Activated T-cell treated with anti-CD3 and anti-CD28 coated beads, Interleukin-2, amount 50 U/mL, for 4 hours (primary cell): ENCODE data around the gene ARMC8. TPM values are rescaled to one million over a fixed set of nuclear protein-coding genes. Genes with fewer than 3 reads are reported as not detected.

Experiments used
- ATAC-seq, 2 donors: fragments of 200-7000 bp; cut with Tn5 transposase; one replicate each; pipeline ENCODE4 v1.10.0; 2021
- DNase-seq: peaks from one replicate; pipeline ENCODE4 v3.0.0-alpha.2; 2020
- H3K27me3 Mint-ChIP-seq: one replicate; pipeline ENCODE4 v1.8.0; 2021; ENCODE audit warnings: low read depth, mixed read lengths
- H3K36me3 Mint-ChIP-seq: one replicate; pipeline ENCODE4 v1.8.0; 2022; ENCODE audit warnings: mixed read lengths; ENCODE audit not compliant: insufficient read depth
- H3K4me1 Mint-ChIP-seq: one replicate; pipeline ENCODE4 v1.8.0; 2021; ENCODE audit warnings: low read depth, mixed read lengths
- H3K4me3 Mint-ChIP-seq: one replicate; pipeline ENCODE4 v1.8.0; 2021; ENCODE audit warnings: mild to moderate bottlenecking, moderate library complexity, mixed read lengths
- H3K9me3 Mint-ChIP-seq: one replicate; pipeline ENCODE4 v1.8.0; 2021; ENCODE audit warnings: mixed read lengths
- total RNA-seq, 3 donors: library from RNA; stranded (reverse); gene quantifications; one replicate each; pipeline ENCODE4 v1.2.1, GENCODE V29; 2021

Gene ARMC8
- total RNA-seq, 3 donors from 2014 or later: 51.4 to 54.6 (median 52.4) TPM

- DNase-seq: no peak
- no peak for ATAC-seq
- H3K4me3 Mint-ChIP-seq: no peak overlapping the region
- H3K36me3 Mint-ChIP-seq: peaks cover 54% of the 10 kb centered on the region
- no peaks in the 10 kb centered on the region for H3K9me3 Mint-ChIP-seq
- H3K4me1 Mint-ChIP-seq: no peaks in the 10 kb centered on the region
- H3K27me3 Mint-ChIP-seq: no peaks in the 10 kb centered on the region
Measured at GRCh38 chr3:138245026-138245425, 57.9 kb downstream of the ARMC8 start.

- Mint-ChIP-seq H3K4me3 (no peak overlapping the region), H3K36me3 (peaks cover 44% of the 10 kb centered on the region), H3K9me3 (no peaks in the 10 kb centered on the region), H3K27me3 (no peaks in the 10 kb centered on the region), H3K4me1 (no peaks in the 10 kb centered on the region)
- no peak for DNase-seq
- ATAC-seq: no peak
Measured at GRCh38 chr3:138249636-138250035, 62.5 kb downstream of the ARMC8 start.

GRCh38 chr3:138253609-138254008 lies 66.5 kb downstream of the ARMC8 start:
- DNase-seq: no peak
- no peak for ATAC-seq
- Mint-ChIP-seq H3K27me3 (no peaks in the 10 kb centered on the region), H3K4me1 (peaks cover 3% of the 10 kb centered on the region), H3K9me3 (no peaks in the 10 kb centered on the region), H3K36me3 (peaks cover 30% of the 10 kb centered on the region), H3K4me3 (no peak overlapping the region)

GRCh38 chr3:138254216-138254615 lies 67.1 kb downstream of the ARMC8 start:
- no peak for DNase-seq
- Mint-ChIP-seq H3K9me3 (no peaks in the 10 kb centered on the region), H3K27me3 (no peaks in the 10 kb centered on the region), H3K4me3 (no peak overlapping the region), H3K36me3 (peaks cover 30% of the 10 kb centered on the region), H3K4me1 (peaks cover 3% of the 10 kb centered on the region)
- no peak for ATAC-seq

GRCh38 chr3:138256022-138256421 lies 68.9 kb downstream of the ARMC8 start:
- DNase-seq (no peak), ATAC-seq (no peak)
- no peaks in the 10 kb centered on the region for H3K9me3 Mint-ChIP-seq
- H3K4me1 Mint-ChIP-seq: peaks cover 3% of the 10 kb centered on the region
- H3K27me3 Mint-ChIP-seq: no peaks in the 10 kb centered on the region
- no peak overlapping the region for H3K4me3 Mint-ChIP-seq
- H3K36me3 Mint-ChIP-seq: peaks cover 31% of the 10 kb centered on the region

GRCh38 chr3:138257986-138258385 lies 70.9 kb downstream of the ARMC8 start:
- Mint-ChIP-seq H3K36me3 (peaks cover 33% of the 10 kb centered on the region), H3K4me3 (no peak overlapping the region), H3K9me3 (no peaks in the 10 kb centered on the region), H3K27me3 (no peaks in the 10 kb centered on the region), H3K4me1 (peaks cover 3% of the 10 kb centered on the region)
- DNase-seq (no peak), ATAC-seq (no peak)

- ATAC-seq (no peak), DNase-seq (no peak)
- no peaks in the 10 kb centered on the region for H3K9me3 Mint-ChIP-seq
- H3K4me1 Mint-ChIP-seq: peaks cover 3% of the 10 kb centered on the region
- H3K36me3 Mint-ChIP-seq: peaks cover 31% of the 10 kb centered on the region
- H3K4me3 Mint-ChIP-seq: no peak overlapping the region
- H3K27me3 Mint-ChIP-seq: no peaks in the 10 kb centered on the region
Measured at GRCh38 chr3:138259126-138259525, 72.0 kb downstream of the ARMC8 start.

- ATAC-seq: no peak
- DNase-seq: no peak
- Mint-ChIP-seq H3K4me3 (no peak overlapping the region), H3K9me3 (no peaks in the 10 kb centered on the region), H3K4me1 (peaks cover 3% of the 10 kb centered on the region), H3K36me3 (peaks cover 32% of the 10 kb centered on the region), H3K27me3 (no peaks in the 10 kb centered on the region)
Measured at GRCh38 chr3:138260611-138261010, 73.5 kb downstream of the ARMC8 start.

GRCh38 chr3:138263104-138263503 lies 76.0 kb downstream of the ARMC8 start:
- Mint-ChIP-seq H3K4me3 (no peak overlapping the region), H3K9me3 (no peaks in the 10 kb centered on the region), H3K4me1 (peaks cover under 1% of the 10 kb centered on the region), H3K27me3 (no peaks in the 10 kb centered on the region), H3K36me3 (peaks cover 36% of the 10 kb centered on the region)
- ATAC-seq: no peak
- no peak for DNase-seq

- H3K36me3 Mint-ChIP-seq: peaks cover 29% of the 10 kb centered on the region
- ATAC-seq (no peak), DNase-seq (no peak)
- H3K9me3 Mint-ChIP-seq: no peaks in the 10 kb centered on the region
- H3K4me1 Mint-ChIP-seq: no peaks in the 10 kb centered on the region
- no peak overlapping the region for H3K4me3 Mint-ChIP-seq
- no peaks in the 10 kb centered on the region for H3K27me3 Mint-ChIP-seq
Measured at GRCh38 chr3:138265745-138266144, 78.6 kb downstream of the ARMC8 start.

- peaks cover 3% of the 10 kb centered on the region for H3K4me1 Mint-ChIP-seq
- H3K36me3 Mint-ChIP-seq: peaks cover 33% of the 10 kb centered on the region
- no peak overlapping the region for H3K4me3 Mint-ChIP-seq
- no peaks in the 10 kb centered on the region for H3K27me3 Mint-ChIP-seq
- H3K9me3 Mint-ChIP-seq: no peaks in the 10 kb centered on the region
- ATAC-seq (no peak), DNase-seq (no peak)
Measured at GRCh38 chr3:138267083-138267482, 80.0 kb downstream of the ARMC8 start.

- Mint-ChIP-seq H3K4me3 (no peak overlapping the region), H3K4me1 (peaks cover 3% of the 10 kb centered on the region), H3K9me3 (no peaks in the 10 kb centered on the region), H3K36me3 (peaks cover 54% of the 10 kb centered on the region), H3K27me3 (no peaks in the 10 kb centered on the region)
- DNase-seq (no peak), ATAC-seq (no peak)
Measured at GRCh38 chr3:138270245-138270644, 83.1 kb downstream of the ARMC8 start.

GRCh38 chr3:138271189-138271794 lies 84.2 kb downstream of the ARMC8 start:
- Mint-ChIP-seq H3K4me1 (peaks cover 3% of the 10 kb centered on the region), H3K36me3 (peaks cover 48% of the 10 kb centered on the region), H3K27me3 (no peaks in the 10 kb centered on the region), H3K9me3 (no peaks in the 10 kb centered on the region), H3K4me3 (no peak overlapping the region)
- no peak for ATAC-seq
- DNase-seq: no peak

GRCh38 chr3:138281561-138281960 lies 94.5 kb downstream of the ARMC8 start:
- Mint-ChIP-seq H3K36me3 (peaks cover 19% of the 10 kb centered on the region), H3K27me3 (no peaks in the 10 kb centered on the region), H3K4me1 (no peaks in the 10 kb centered on the region), H3K4me3 (no peak overlapping the region), H3K9me3 (no peaks in the 10 kb centered on the region)
- ATAC-seq: no peak
- DNase-seq: no peak

GRCh38 chr3:138282836-138283235 lies 95.7 kb downstream of the ARMC8 start:
- Mint-ChIP-seq H3K9me3 (no peaks in the 10 kb centered on the region), H3K4me3 (no peak overlapping the region), H3K36me3 (peaks cover 11% of the 10 kb centered on the region), H3K4me1 (no peaks in the 10 kb centered on the region), H3K27me3 (no peaks in the 10 kb centered on the region)
- DNase-seq (no peak), ATAC-seq (no peak)

- Mint-ChIP-seq H3K4me1 (no peaks in the 10 kb centered on the region), H3K27me3 (no peaks in the 10 kb centered on the region), H3K36me3 (peaks cover 17% of the 10 kb centered on the region), H3K9me3 (no peaks in the 10 kb centered on the region), H3K4me3 (no peak overlapping the region)
- DNase-seq (no peak), ATAC-seq (no peak)
Measured at GRCh38 chr3:138284079-138284478, 97.0 kb downstream of the ARMC8 start.
